ENCODE data around the gene JAG1.

The JAG1 gene

GRCh38 chr20:10687895-10688294 is 14.1 kb upstream of the JAG1 start:
- POLR2A ChIA-PET, result no interaction called here
- CTCF ChIA-PET, result interaction anchor here (0.6 to 2.3 kb wide), 3 partner anchors 12 to 14 kb away, joined by 3 to 6 read pairs (median 4); partner anchors contain the start of gene JAG1

GRCh38 chr20:10686356-10687133 is 12.7 kb upstream of the JAG1 start:
- ChIA-PET POLR2A (no interaction called here), CTCF (interaction anchor here (0.7 to 1.2 kb wide), 4 partner anchors 10 to 588 kb away, joined by 3 to 5 read pairs (median 4); no protein-coding TSS in a partner anchor)
- DNase-seq (ENCODE audit: low read depth, low spot score), result no peak
- no peak overlapping the region for H3K4me3 ChIP-seq (ENCODE audit: low read depth, low read length)
- no peak for TF ChIP-seq CTCF (IDR thresholded peaks at IDR 0.05; ENCODE audit: insufficient read depth, low read length, missing control alignments)

More at GRCh38 chr20:10687895-10688294, 14.1 kb upstream of the JAG1 start:
- no peak for DNase-seq (ENCODE audit: low read depth, low spot score)
- no peak for TF ChIP-seq CTCF (IDR thresholded peaks at IDR 0.05; ENCODE audit: insufficient read depth, low read length, missing control alignments)
- no peak overlapping the region for H3K4me3 ChIP-seq (ENCODE audit: low read depth, low read length)

- H3K4me3 ChIP-seq (ENCODE audit: low read depth, low read length), result no peak overlapping the region
- no peak for DNase-seq (ENCODE audit: low read depth, low spot score)
- CTCF ChIA-PET, result interaction anchor here (2.3 kb wide), 1 partner anchor 9 kb away, joined by 16 read pairs; the partner anchor contains the start of gene JAG1
- no peak for TF ChIP-seq CTCF (IDR thresholded peaks at IDR 0.05; ENCODE audit: insufficient read depth, low read length, missing control alignments)
- POLR2A ChIA-PET, result interaction anchor here (1.6 kb wide), 1 partner anchor 9 kb away, joined by 7 read pairs; the partner anchor contains the start of gene JAG1
These were observed 9.7 kb upstream of the JAG1 start for GRCh38 chr20:10683537-10683936.

- H3K4me3 ChIP-seq (ENCODE audit: low read depth, low read length), result no peak overlapping the region
- TF ChIP-seq CTCF (IDR thresholded peaks at IDR 0.05; ENCODE audit: insufficient read depth, low read length, missing control alignments), result no peak
- DNase-seq (ENCODE audit: low read depth, low spot score), result no peak
- CTCF ChIA-PET, result interaction anchor here (1.0 to 2.3 kb wide), 3 partner anchors 8 to 14 kb away, joined by 5 to 16 read pairs (median 6); partner anchors contain the start of gene JAG1
- POLR2A ChIA-PET, result interaction anchor here (1.6 kb wide), 1 partner anchor 8 kb away, joined by 7 read pairs; the partner anchor contains the start of gene JAG1
These were observed 9.1 kb upstream of the JAG1 start for GRCh38 chr20:10682939-10683338.

GRCh38 chr20:10681494-10681893 is 7.7 kb upstream of the JAG1 start:
- POLR2A ChIA-PET, result no interaction called here
- no peak for DNase-seq (ENCODE audit: low read depth, low spot score)
- CTCF ChIA-PET, result interaction anchor here (1.5 kb wide), 1 partner anchor 11 kb away, joined by 5 read pairs; no protein-coding TSS in a partner anchor
- no peak for TF ChIP-seq CTCF (IDR thresholded peaks at IDR 0.05; ENCODE audit: insufficient read depth, low read length, missing control alignments)
- H3K4me3 ChIP-seq (ENCODE audit: low read depth, low read length), result no peak overlapping the region

- CTCF ChIA-PET, result no interaction called here
- no peak for TF ChIP-seq CTCF (IDR thresholded peaks at IDR 0.05; ENCODE audit: insufficient read depth, low read length, missing control alignments)
- no peak overlapping the region for H3K4me3 ChIP-seq (ENCODE audit: low read depth, low read length)
- DNase-seq (ENCODE audit: low read depth, low spot score), result no peak
- POLR2A ChIA-PET, result no interaction called here
These were observed 6.8 kb upstream of the JAG1 start for GRCh38 chr20:10680571-10680970.

Measured in AG04449 (cell line).